CD14-positive monocyte (primary cell): ENCODE data around the gene KRTAP10-4. TPM values are rescaled to one million over a fixed set of nuclear protein-coding genes. Genes with fewer than 3 reads are reported as not detected.

Experiments used
- DNase-seq, 3 donors: peaks; one replicate each; pipeline ENCODE4 v3.0.0-alpha.2; 2011 to 2022
- H2AFZ ChIP-seq: 2 replicates; pipeline ENCODE4 v1.6.0; 2012; ENCODE audit warnings: mild to moderate bottlenecking, low read depth, low read length, inconsistent platforms; ENCODE audit not compliant: insufficient read depth, poor library complexity, severe bottlenecking
- H3K27ac ChIP-seq, 2 donors: 1 replicate in 1 of 2; 2 replicates in 1 of 2; pipeline ENCODE4 v1.5.1; 2012 to 2013; ENCODE audit warnings: low read length in 2 of 2, control low read depth in 1 of 2, inconsistent platforms in 1 of 2, low read depth in 1 of 2, mild to moderate bottlenecking in 1 of 2
- H3K27me3 ChIP-seq, 2 donors: one replicate each; pipeline versions ENCODE4 v1.6.0 to v1.6.1; 2011 to 2013; ENCODE audit warnings: low read length in 2 of 2; ENCODE audit not compliant: control insufficient read depth in 2 of 2, insufficient read depth in 2 of 2
- H3K36me3 ChIP-seq, 2 donors: replicated peaks in 1 of 2; 1 replicate in 1 of 2; 2 replicates in 1 of 2; pipeline versions ENCODE4 v1.5.1 to v1.6.1; 2012 to 2013; ENCODE audit warnings: low read length in 2 of 2, control low read depth in 1 of 2, inconsistent platforms in 1 of 2, mild to moderate bottlenecking in 1 of 2; ENCODE audit not compliant: insufficient read depth in 2 of 2, control insufficient read depth in 1 of 2
- H3K4me1 ChIP-seq, 2 donors: 1 replicate in 1 of 2; 2 replicates in 1 of 2; pipeline versions ENCODE4 v1.5.1 to v1.6.1; 2012 to 2013; ENCODE audit warnings: low read length in 2 of 2, control low read depth in 1 of 2, inconsistent platforms in 1 of 2, mild to moderate bottlenecking in 1 of 2, moderate library complexity in 1 of 2; ENCODE audit not compliant: insufficient read depth in 2 of 2, control insufficient read depth in 1 of 2
- H3K4me2 ChIP-seq: replicated peaks from 2 replicates; pipeline ENCODE3; 2012; ENCODE audit warnings: low read length, moderate library complexity, mild to moderate bottlenecking; ENCODE audit not compliant: poor library complexity, severe bottlenecking; ENCODE audit errors: extremely low read depth
- H3K4me3 ChIP-seq, 3 experiments: fragments of 200-600 bp in 1 of 3; sonication (generic) in 1 of 3; replicated peaks in 1 of 3; 1 replicate in 2 of 3; 2 replicates in 1 of 3; pipeline ENCODE4 v1.5.1; 2011 to 2013; ENCODE audit warnings: low read length in 3 of 3, mild to moderate bottlenecking in 3 of 3, control low read depth in 2 of 3, low read depth in 2 of 3, inconsistent platforms in 1 of 3, moderate library complexity in 1 of 3
- H3K79me2 ChIP-seq: 2 replicates; pipeline ENCODE4 v1.6.0; 2012; ENCODE audit warnings: mild to moderate bottlenecking, control low read depth, inconsistent platforms, low read length, moderate library complexity; ENCODE audit not compliant: insufficient read depth
- H3K9ac ChIP-seq: 2 replicates; pipeline ENCODE4 v1.6.0; 2017; ENCODE audit warnings: low read length, mild to moderate bottlenecking; ENCODE audit not compliant: insufficient read depth, poor library complexity, severe bottlenecking
- H3K9me3 ChIP-seq, 2 donors: replicated peaks in 1 of 2; 1 replicate in 1 of 2; 2 replicates in 1 of 2; pipeline versions ENCODE4 v1.5.1 to v1.6.1; 2012 to 2013; ENCODE audit warnings: low read length in 2 of 2, control low read depth in 1 of 2; ENCODE audit not compliant: control insufficient read depth in 1 of 2, insufficient read depth in 1 of 2
- H4K20me1 ChIP-seq: 2 replicates; pipeline ENCODE4 v1.6.0; 2012; ENCODE audit warnings: mild to moderate bottlenecking, low read length, control low read depth, moderate library complexity; ENCODE audit not compliant: insufficient read depth
- H3K27ac Mint-ChIP-seq, 7 donors: one replicate each; pipeline ENCODE4 v1.8.0; 2020; ENCODE audit warnings: mild to moderate bottlenecking in 7 of 7, mixed read lengths in 7 of 7, moderate library complexity in 6 of 7, inconsistent platforms in 2 of 7
- H3K27me3 Mint-ChIP-seq, 3 donors: one replicate each; pipeline ENCODE4 v1.8.0; 2021 to 2022; ENCODE audit warnings: low read depth in 3 of 3, mild to moderate bottlenecking in 3 of 3, mixed read lengths in 3 of 3, moderate library complexity in 3 of 3, inconsistent platforms in 1 of 3
- H3K36me3 Mint-ChIP-seq, 2 donors: one replicate each; pipeline ENCODE4 v1.8.0; 2020; ENCODE audit warnings: mixed read lengths in 2 of 2, inconsistent platforms in 1 of 2, mild to moderate bottlenecking in 1 of 2
- H3K4me1 Mint-ChIP-seq: one replicate; pipeline ENCODE4 v1.8.0; 2020; ENCODE audit warnings: mild to moderate bottlenecking, mixed read lengths
- H3K4me3 Mint-ChIP-seq, 2 donors: one replicate each; pipeline ENCODE4 v1.8.0; 2020; ENCODE audit warnings: mild to moderate bottlenecking in 2 of 2, mixed read lengths in 2 of 2, moderate library complexity in 1 of 2
- H3K9me3 Mint-ChIP-seq, 7 donors: one replicate each; pipeline ENCODE4 v1.8.0; 2020 to 2022; ENCODE audit warnings: mixed read lengths in 7 of 7, mild to moderate bottlenecking in 6 of 7, moderate library complexity in 6 of 7, inconsistent platforms in 2 of 7
- CTCF ChIP-seq: fragments of 200-600 bp; IDR thresholded peaks from one replicate; pipeline ENCODE4 v1.8.0; 2022; ENCODE audit warnings: antibody characterized with exemption, mild to moderate bottlenecking
- WGBS: methylation state at CpG from one replicate; pipeline ENCODE4 v1.1.5; 2013; ENCODE audit warnings: missing lambda C conversion rate; ENCODE audit not compliant: insufficient coverage; 5-methylcytosine and 5-hydroxymethylcytosine counted together
- intact Hi-C, 2 donors: fragments of 100-400 bp; cut with micrococcal nuclease; formaldehyde crosslinking; loops; one replicate each; pipeline versions ENCODE4 v1.15.0 to v1.15.1; 2023
- polyA plus RNA-seq, 3 donors: library from polyadenylated mRNA; depleted of rRNA in 1 of 3; unstranded in 2 of 3; stranded (reverse) in 1 of 3; fragments of 300-500 nt in 2 of 3; fragments of >200 nt in 1 of 3; fragmentation: Illumina TruSeq in 2 of 3; gene quantifications; 1 replicate in 2 of 3; 2 replicates in 1 of 3; pipeline ENCODE4 v1.2.3, GENCODE V29; 2012 to 2021

Gene KRTAP10-4
- polyA plus RNA-seq, 3 donors: not detected

- intact Hi-C loops: no loop called here
- no peaks in the 10 kb centered on the region for H3K36me3 ChIP-seq
- no peaks in the 10 kb centered on the region for H3K36me3 Mint-ChIP-seq
- peaks cover 0 to 6% of the 10 kb centered on the region in 2 donors for H3K9me3 ChIP-seq
- no peak for DNase-seq
- no peak within 1 kb of the TSS for H3K9ac ChIP-seq
- H3K27me3 Mint-ChIP-seq: peaks cover 7 to 10% (median 9%) of the 10 kb centered on the region in 3 donors
- no peaks in the 10 kb centered on the region for H4K20me1 ChIP-seq
- no peak within 1 kb of the TSS for H3K4me3 ChIP-seq
- H3K9me3 Mint-ChIP-seq: peaks cover 2 to 25% (median 7%) of the 10 kb centered on the region in 7 donors
- H2AFZ ChIP-seq: no peak within 1 kb of the TSS
- no peaks in the 10 kb centered on the region for H3K4me1 Mint-ChIP-seq
- no peaks in the 10 kb centered on the region for H3K27me3 ChIP-seq
- no peaks in the 10 kb centered on the region for H3K4me1 ChIP-seq
- H3K4me3 Mint-ChIP-seq: no peak within 1 kb of the TSS
- H3K27ac Mint-ChIP-seq: no peak within 1 kb of the TSS
- H3K4me2 ChIP-seq: no peak within 1 kb of the TSS
- no peak for TF ChIP-seq CTCF
- no peaks in the 10 kb centered on the region for H3K79me2 ChIP-seq
- no peak within 1 kb of the TSS for H3K27ac ChIP-seq
- WGBS: 83% methylated on average over 5 of the region's 5 CpGs
Measured at GRCh38 chr21:44558695-44559094, 14.8 kb upstream of the KRTAP10-4 start, which contains the start of gene KRTAP10-3. Gene KRTAP10-3, minus strand, starts transcription at chr21:44558795. Its CDS starts 80 bp downstream, at chr21:44558715.

- intact Hi-C loops: no loop called here
- Histone ChIP-seq H3K36me3 (no peaks in the 10 kb centered on the region), H3K4me2 (no peak overlapping the region), H3K27me3 (no peaks in the 10 kb centered on the region), H2AFZ (no peak overlapping the region), H3K4me3 (no peak overlapping the region), H3K9ac (no peak overlapping the region), H3K4me1 (peaks cover 0 to 4% of the 10 kb centered on the region in 2 donors), H3K79me2 (no peaks in the 10 kb centered on the region), H3K27ac (no peak overlapping the region), H3K9me3 (peaks cover 0 to 6% of the 10 kb centered on the region in 2 donors), H4K20me1 (no peaks in the 10 kb centered on the region)
- Mint-ChIP-seq H3K4me3 (no peak overlapping the region), H3K36me3 (no peaks in the 10 kb centered on the region), H3K27me3 (peaks cover 3 to 8% (median 5%) of the 10 kb centered on the region in 3 donors), H3K4me1 (peaks cover 11% of the 10 kb centered on the region), H3K9me3 (peaks cover 3 to 23% (median 9%) of the 10 kb centered on the region in 7 donors), H3K27ac (no peak overlapping the region)
- TF ChIP-seq CTCF: no peak
- no peak for DNase-seq
- WGBS: no CpG with 5 or more reads among the region's 1 CpG
Measured at GRCh38 chr21:44564099-44564498, 9.4 kb upstream of the KRTAP10-4 start.
